K562 (cell line): ENCODE data around the gene SLC39A11. TPM values are rescaled to one million over a fixed set of nuclear protein-coding genes. Genes with fewer than 3 reads are reported as not detected.

Experiments
- ATAC-seq: fragments of 200-7000 bp; cut with Tn5 transposase; 3 replicates; pipeline ENCODE4 v1.9.1; 2020; ENCODE audit warnings: moderate library complexity
- BruUV-seq: library from RNA; stranded (reverse); fragments of 400-500 nt; replicated peaks from 2 replicates; lab custom pipeline; 2021; lab: Mats Ljungman, UMichigan
- CTCF ChIA-PET: fragments of 300-600 bp; formaldehyde crosslinking; extraction: SDS; loops from one replicate; lab custom pipeline; 2021; ENCODE audit warnings: low intra/inter-chr PET ratio; lab: Yijun Ruan, JAX
- POLR2A ChIA-PET: fragments of 300-600, 350-650 bp; sonication (Branson Sonifier 250); formaldehyde crosslinking; extraction: SDS; loops from one replicate; lab custom pipeline; 2021; ENCODE audit warnings: antibody characterized with exemption, inconsistent platforms; lab: Yijun Ruan, JAX
- DNase-seq, 4 experiments: peaks; one replicate each; pipeline versions ENCODE4 v3.0.0 to v3.0.0-alpha.2; 2011 to 2018; ENCODE audit warnings: low spot score in 3 of 4, mixed read lengths in 3 of 4; ENCODE audit errors: extremely low read depth in 1 of 4
- FAIRE-seq: peaks from 2 replicates; lab custom pipeline; 2011; peaks lifted over from hg19 to GRCh38; lab: Jason Lieb, UNC
- H2AFZ ChIP-seq: 2 replicates; pipeline ENCODE4 v1.6.0; 2011; ENCODE audit warnings: low read depth, low read length, control low read depth, inconsistent platforms
- H3K27ac ChIP-seq: fragments of 200-600 bp; 3 replicates; pipeline ENCODE4 v1.8.0; 2011; ENCODE audit warnings: low read depth, mild to moderate bottlenecking, control low read depth, inconsistent platforms, low read length, moderate library complexity, mixed read lengths; ENCODE audit errors: extremely low read depth
- H3K27me3 ChIP-seq, 2 experiments: fragments of 300-600 bp in 1 of 2; 2 replicates in 1 of 2; 3 replicates in 1 of 2; pipeline versions ENCODE4 v1.6.0 to v1.8.0; 2011; ENCODE audit warnings: inconsistent platforms in 2 of 2, low read length in 2 of 2, mild to moderate bottlenecking in 1 of 2, mixed read lengths in 1 of 2, moderate library complexity in 1 of 2; ENCODE audit not compliant: control insufficient read depth in 2 of 2, insufficient read depth in 2 of 2
- H3K36me3 ChIP-seq: fragments of 300-600 bp; 3 replicates; pipeline ENCODE4 v1.8.0; 2011; ENCODE audit warnings: mild to moderate bottlenecking, low read length, inconsistent platforms; ENCODE audit not compliant: control insufficient read depth, insufficient read depth
- H3K4me1 ChIP-seq, 2 experiments: fragments of 200-600 bp in 1 of 2; replicated peaks in 1 of 2; 2 replicates in 1 of 2; 3 replicates in 1 of 2; pipeline versions ENCODE4 v1.5.1 to v1.8.0; 2011; ENCODE audit warnings: inconsistent platforms in 2 of 2, low read length in 2 of 2, mild to moderate bottlenecking in 1 of 2, mixed read lengths in 1 of 2, moderate library complexity in 1 of 2; ENCODE audit not compliant: control insufficient read depth in 2 of 2, insufficient read depth in 2 of 2
- H3K4me2 ChIP-seq: 2 replicates; pipeline ENCODE4 v1.6.1; 2011; ENCODE audit warnings: low read length, control low read depth, inconsistent platforms, mixed read lengths; ENCODE audit not compliant: insufficient read depth
- H3K4me3 ChIP-seq: fragments of 200-600 bp; sonication (generic), shearing (Covaris generic); 2 replicates; pipeline ENCODE4 v1.5.1; 2016; ENCODE audit warnings: control low read depth, inconsistent platforms
- H3K79me2 ChIP-seq: fragments of 200-600 bp; 3 replicates; pipeline ENCODE4 v1.8.0; 2011; ENCODE audit warnings: low read length, inconsistent platforms; ENCODE audit not compliant: control insufficient read depth, insufficient read depth
- H3K9ac ChIP-seq, 2 experiments: 2 replicates each; pipeline versions ENCODE4 v1.6.0 to v1.6.1; 2011; ENCODE audit warnings: low read depth in 2 of 2, low read length in 2 of 2, control low read depth in 1 of 2, inconsistent platforms in 1 of 2, mild to moderate bottlenecking in 1 of 2, mixed read lengths in 1 of 2; ENCODE audit not compliant: insufficient read depth in 1 of 2
- H3K9me1 ChIP-seq: one replicate; pipeline ENCODE4 v1.6.0; 2011; ENCODE audit warnings: inconsistent platforms, mild to moderate bottlenecking, low read length, moderate library complexity; ENCODE audit not compliant: control insufficient read depth, insufficient read depth
- H3K9me3 ChIP-seq: replicated peaks from 2 replicates; pipeline ENCODE4 v1.5.1; 2011; ENCODE audit warnings: low read depth, low read length, inconsistent platforms; ENCODE audit not compliant: control insufficient read depth, insufficient read depth
- H4K20me1 ChIP-seq: replicated peaks from 2 replicates; pipeline ENCODE4 v1.6.1; 2011; ENCODE audit warnings: low read length, inconsistent platforms, mixed read lengths; ENCODE audit not compliant: control insufficient read depth, insufficient read depth
- AFF4 ChIP-seq: sonication (generic); formaldehyde crosslinking; IDR thresholded peaks from 2 replicates; pipeline ENCODE4 v1.8.0; 2023; ENCODE audit warnings: mild to moderate bottlenecking, missing genetic modification reagents
- LARP7 ChIP-seq: fragments of 450-650 bp; IDR thresholded peaks from 2 replicates; pipeline ENCODE4 v1.6.1; 2016
- ZNF518B ChIP-seq: fragments of 250-450 bp; sonication (Bioruptor Pico); IDR thresholded peaks from 2 replicates; pipeline ENCODE4 v1.5.0; 2021; ENCODE audit warnings: mild to moderate bottlenecking, moderate library complexity
- WGBS: fragments of 100-300 bp; shearing (Covaris generic); methylation state at CpG from one replicate; pipeline ENCODE4 v1.1.6; 2016; ENCODE audit warnings: low coverage, mixed read lengths; ENCODE audit not compliant: insufficient coverage; ENCODE audit errors: missing lambda C conversion rate; 5-methylcytosine and 5-hydroxymethylcytosine counted together
- in situ Hi-C: fragments of 300-500 bp; cut with MboI; formaldehyde crosslinking; loops from 4 replicates; pipeline ENCODE4 v1.15.0; 2018; ENCODE audit warnings: inconsistent platforms, mixed read lengths
- intact Hi-C: fragments of 100-400 bp; cut with micrococcal nuclease; formaldehyde crosslinking; loops from 2 replicates; pipeline ENCODE4 v1.14.2; 2022
- polyA plus RNA-seq, 8 experiments: library from polyadenylated mRNA; depleted of rRNA in 4 of 8; stranded (reverse) in 5 of 8; unstranded in 3 of 8; fragments of >200 nt; fragmentation: Nextera tagmentation in 2 of 8; fragmentation: Illumina TruSeq in 1 of 8; extraction: Ambion mirVana in 2 of 8; extraction: Trizol in 1 of 8; gene quantifications; 2 replicates each; pipeline versions ENCODE4 v1.2.1 to v1.2.3, GENCODE V29; 2011 to 2014; ENCODE audit warnings: inconsistent platforms in 1 of 8, missing spikeins in 1 of 8
- total RNA-seq, 7 experiments: library from RNA; depleted of rRNA in 6 of 7; stranded (reverse); fragments of >200 nt in 6 of 7; fragmentation: Illumina TruSeq in 2 of 7; extraction: Trizol in 2 of 7; gene quantifications; 2 replicates each; pipeline versions ENCODE4 v1.2.1 to v1.2.3, GENCODE V29; 2011 to 2021; ENCODE audit warnings: low replicate concordance in 1 of 7
- TF ChIP-seq, protein P1 (sequence below): fragments of 250-450 bp; sonication (Bioruptor Pico); IDR thresholded peaks from 2 replicates; pipeline ENCODE4 v1.4.0; 2020
- TF ChIP-seq, protein P2 (sequence below): sonication (generic); formaldehyde crosslinking; IDR thresholded peaks from 2 replicates; pipeline ENCODE4 v1.8.0; 2022; ENCODE audit warnings: missing genetic modification reagents, mild to moderate bottlenecking, borderline replicate concordance

SLC39A11 gene
- total and polyA plus RNA-seq, 9 of the 15 experiments (the other 6 are each of a cell fraction or from before 2014, with no cell fraction given) = 10.5 to 26.4 (median 13.4) TPM

DNA sequence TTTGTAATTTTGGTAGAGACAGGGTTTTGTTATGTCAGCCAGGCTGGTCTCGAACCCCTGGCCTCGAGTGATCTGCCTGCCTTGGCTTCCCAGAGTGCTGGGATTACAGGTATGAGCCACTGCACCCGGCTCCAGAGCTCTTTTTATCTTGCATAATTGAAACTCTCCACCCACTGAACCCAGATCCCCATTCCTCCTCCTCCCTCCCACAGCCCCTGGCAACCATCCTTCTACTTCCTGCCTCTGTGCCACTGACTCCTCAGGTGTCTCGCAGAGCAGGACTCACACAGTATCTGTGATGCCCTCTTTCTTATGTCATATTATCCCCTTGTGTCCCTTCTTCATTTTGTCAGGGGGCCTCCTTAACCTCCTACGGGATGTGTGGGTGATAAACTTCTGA is 340.7 kb downstream of the SLC39A11 start:
- H3K4me3 ChIP-seq = no peak overlapping the region
- BruUV-seq = no TSS peak
- no peak for DNase-seq
- ATAC-seq = no peak
- intact Hi-C loops = no loop called here
- no peaks in the 10 kb centered on the region for H3K9me3 ChIP-seq
- no peak overlapping the region for H3K27ac ChIP-seq
- H3K9ac ChIP-seq = no peak overlapping the region
- ChIA-PET POLR2A (interaction anchor here (0.7 kb wide), 1 partner anchor 91 kb away, joined by 3 read pairs; no protein-coding TSS in a partner anchor), CTCF (no interaction called here)
- H2AFZ ChIP-seq = no peak overlapping the region
- TF ChIP-seq, protein P1, sequence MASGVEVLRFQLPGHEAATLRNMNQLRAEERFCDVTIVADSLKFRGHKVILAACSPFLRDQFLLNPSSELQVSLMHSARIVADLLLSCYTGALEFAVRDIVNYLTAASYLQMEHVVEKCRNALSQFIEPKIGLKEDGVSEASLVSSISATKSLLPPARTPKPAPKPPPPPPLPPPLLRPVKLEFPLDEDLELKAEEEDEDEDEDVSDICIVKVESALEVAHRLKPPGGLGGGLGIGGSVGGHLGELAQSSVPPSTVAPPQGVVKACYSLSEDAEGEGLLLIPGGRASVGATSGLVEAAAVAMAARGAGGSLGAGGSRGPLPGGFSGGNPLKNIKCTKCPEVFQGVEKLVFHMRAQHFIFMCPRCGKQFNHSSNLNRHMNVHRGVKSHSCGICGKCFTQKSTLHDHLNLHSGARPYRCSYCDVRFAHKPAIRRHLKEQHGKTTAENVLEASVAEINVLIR (CRISPR knock-in tag) = no peak
- no peak for TF ChIP-seq LARP7
- no peak for TF ChIP-seq AFF4
- no peak for TF ChIP-seq ZNF518B (CRISPR knock-in tag)
- TF ChIP-seq, protein P2, sequence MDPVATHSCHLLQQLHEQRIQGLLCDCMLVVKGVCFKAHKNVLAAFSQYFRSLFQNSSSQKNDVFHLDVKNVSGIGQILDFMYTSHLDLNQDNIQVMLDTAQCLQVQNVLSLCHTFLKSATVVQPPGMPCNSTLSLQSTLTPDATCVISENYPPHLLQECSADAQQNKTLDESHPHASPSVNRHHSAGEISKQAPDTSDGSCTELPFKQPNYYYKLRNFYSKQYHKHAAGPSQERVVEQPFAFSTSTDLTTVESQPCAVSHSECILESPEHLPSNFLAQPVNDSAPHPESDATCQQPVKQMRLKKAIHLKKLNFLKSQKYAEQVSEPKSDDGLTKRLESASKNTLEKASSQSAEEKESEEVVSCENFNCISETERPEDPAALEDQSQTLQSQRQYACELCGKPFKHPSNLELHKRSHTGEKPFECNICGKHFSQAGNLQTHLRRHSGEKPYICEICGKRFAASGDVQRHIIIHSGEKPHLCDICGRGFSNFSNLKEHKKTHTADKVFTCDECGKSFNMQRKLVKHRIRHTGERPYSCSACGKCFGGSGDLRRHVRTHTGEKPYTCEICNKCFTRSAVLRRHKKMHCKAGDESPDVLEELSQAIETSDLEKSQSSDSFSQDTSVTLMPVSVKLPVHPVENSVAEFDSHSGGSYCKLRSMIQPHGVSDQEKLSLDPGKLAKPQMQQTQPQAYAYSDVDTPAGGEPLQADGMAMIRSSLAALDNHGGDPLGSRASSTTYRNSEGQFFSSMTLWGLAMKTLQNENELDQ (CRISPR knock-in tag) = no peak
- 46% methylated on average over 5 of the region's 5 CpGs for WGBS
- in situ Hi-C loops = no loop called here
- FAIRE-seq = no peak
- H3K27me3 ChIP-seq = no peaks in the 10 kb centered on the region
- no peaks in the 10 kb centered on the region for H3K9me1 ChIP-seq
- no peaks in the 10 kb centered on the region for H4K20me1 ChIP-seq
- no peak overlapping the region for H3K4me2 ChIP-seq
- no peaks in the 10 kb centered on the region; a peak in 1 of 5 replicates for H3K4me1 ChIP-seq
- no peaks in the 10 kb centered on the region for H3K36me3 ChIP-seq
- H3K79me2 ChIP-seq = no peaks in the 10 kb centered on the region
